ENCODE data around the gene BTRC. TPM values are rescaled to one million over a fixed set of nuclear protein-coding genes. Genes with fewer than 3 reads are reported as not detected.

Gene BTRC
- total and polyA plus RNA-seq, 2 donors from 2014 or later, result 6.7 to 18.0 TPM

GRCh38 chr10:101570428-101571270, 216.7 kb downstream of the BTRC start:
- FAIRE-seq (no peak), DNase-seq (no peak)
- Histone ChIP-seq H3K9me3 (ENCODE audit: control insufficient read depth in 2 of 3, insufficient read depth in 1 of 3, low read length in 3 of 3) (peaks cover 0 to 10% (median 5%) of the 10 kb centered on the region in 3 donors), H3K27me3 (ENCODE audit: control insufficient read depth, insufficient read depth, low read length) (no peaks in the 10 kb centered on the region), H3K4me1 (ENCODE audit: control insufficient read depth in 2 of 3, insufficient read depth in 2 of 3, low read depth in 1 of 3, low read length in 3 of 3) (peaks cover 0 to 18% (median 6%) of the 10 kb centered on the region in 3 donors), H3K36me3 (ENCODE audit: control insufficient read depth in 2 of 3, insufficient read depth in 3 of 3, low read length in 3 of 3) (no peaks in the 10 kb centered on the region), H3K27ac (ENCODE audit: low read depth in 2 of 2, low read length in 2 of 2) (no peak overlapping the region), H3K4me3 (ENCODE audit: low read length in 3 of 3) (peak overlapping the region in 2 of 3 donors; percentile 23 to 64), H3K9ac (ENCODE audit: low read length in 3 of 3) (peak overlapping the region in 1 of 3 donors; percentile 46)
- no peak for TF ChIP-seq CTCF (IDR thresholded peaks at IDR 0.05; ENCODE audit: borderline replicate concordance, extremely low read depth, insufficient read depth)
- intact Hi-C loops (cut with DNase I), result no loop called here

- H3K27me3 ChIP-seq (ENCODE audit: control insufficient read depth, insufficient read depth, low read length), result no peaks in the 10 kb centered on the region
- H3K27ac ChIP-seq (ENCODE audit: low read depth in 2 of 2, low read length in 2 of 2), result no peak overlapping the region
- FAIRE-seq, result no peak
- H3K9me3 ChIP-seq (ENCODE audit: control insufficient read depth in 2 of 3, insufficient read depth in 1 of 3, low read length in 3 of 3), result peaks cover 0 to 10% (median 5%) of the 10 kb centered on the region in 3 donors
- DNase-seq, result no peak
- TF ChIP-seq CTCF (IDR thresholded peaks at IDR 0.05; ENCODE audit: borderline replicate concordance, extremely low read depth, insufficient read depth), result no peak
- peaks cover 0 to 16% (median 6%) of the 10 kb centered on the region in 3 donors for H3K4me1 ChIP-seq (ENCODE audit: control insufficient read depth in 2 of 3, insufficient read depth in 2 of 3, low read depth in 1 of 3, low read length in 3 of 3)
- H3K36me3 ChIP-seq (ENCODE audit: control insufficient read depth in 2 of 3, insufficient read depth in 3 of 3, low read length in 3 of 3), result no peaks in the 10 kb centered on the region
- intact Hi-C loops (cut with DNase I), result no loop called here
- no peak overlapping the region for H3K9ac ChIP-seq (ENCODE audit: low read length in 3 of 3)
- H3K4me3 ChIP-seq (ENCODE audit: low read length in 3 of 3), result no peak overlapping the region
These were observed 217.4 kb downstream of the BTRC start for GRCh38 chr10:101571271-101571925.

- intact Hi-C loops (cut with DNase I), result no loop called here
- Histone ChIP-seq H3K4me3 (ENCODE audit: low read length in 3 of 3) (no peak overlapping the region), H3K9me3 (ENCODE audit: control insufficient read depth in 2 of 3, insufficient read depth in 1 of 3, low read length in 3 of 3) (peaks cover 0 to 10% (median 5%) of the 10 kb centered on the region in 3 donors), H3K27me3 (ENCODE audit: control insufficient read depth, insufficient read depth, low read length) (no peaks in the 10 kb centered on the region), H3K9ac (ENCODE audit: low read length in 3 of 3) (no peak overlapping the region), H3K4me1 (ENCODE audit: control insufficient read depth in 2 of 3, insufficient read depth in 2 of 3, low read depth in 1 of 3, low read length in 3 of 3) (peaks cover 0 to 11% (median 6%) of the 10 kb centered on the region in 3 donors), H3K27ac (ENCODE audit: low read depth in 2 of 2, low read length in 2 of 2) (no peak overlapping the region), H3K36me3 (ENCODE audit: control insufficient read depth in 2 of 3, insufficient read depth in 3 of 3, low read length in 3 of 3) (no peaks in the 10 kb centered on the region)
- DNase-seq, result no peak
- FAIRE-seq, result no peak
- no peak for TF ChIP-seq CTCF (IDR thresholded peaks at IDR 0.05; ENCODE audit: borderline replicate concordance, extremely low read depth, insufficient read depth)
These were observed 218.2 kb downstream of the BTRC start for GRCh38 chr10:101572126-101572525.

Data from kidney (tissue), 14 donors.